PC-3 (cell line): Measurements from ENCODE around the gene YARS2.

ENCODE experiments used
- CTCF ChIP-seq: fragments of 300-600 bp; sonication (generic); conservative IDR thresholded peaks from 2 replicates; pipeline ENCODE4 v1.5.1; 2017; ENCODE audit warnings: antibody characterized with exemption, low read depth, mild to moderate bottlenecking, low read length
- EZH2 ChIP-seq: fragments of 300-600 bp; sonication (generic); IDR thresholded peaks from one replicate; pipeline ENCODE4 v1.6.1; 2017; ENCODE audit warnings: antibody characterized with exemption, mild to moderate bottlenecking, low read length; ENCODE audit not compliant: unreplicated experiment

- TF ChIP-seq EZH2 (no peak), CTCF (no peak)
These were observed 874 bp upstream of the YARS2 start for GRCh38 chr12:32756476-32757066.
